Measurements from ENCODE around the gene BMAL1.
A peak's percentile ranks its signal among the peaks of the same experiment; 100 is the strongest.

GRCh38 chr11:13336246-13336878 lies 58.8 kb downstream of the BMAL1 start:
- TF ChIP-seq CTCF (IDR thresholded peaks at IDR 0.05 in 4 of 5, conservative IDR thresholded peaks at IDR 0.05 in 1 of 5) (peak in 1 of 5 experiments; percentile 9), POLR2A (IDR thresholded peaks at IDR 0.05) (no peak)

Measured in gastrocnemius medialis (tissue), 4 donors.